Measurements from ENCODE around the gene SLC2A13.
"Not testable (repeated sequence)": the region's sequence is repeated elsewhere in the genome, so short reads cannot be mapped to it uniquely, and the experiment has no call there.

Gene SLC2A13

DNA sequence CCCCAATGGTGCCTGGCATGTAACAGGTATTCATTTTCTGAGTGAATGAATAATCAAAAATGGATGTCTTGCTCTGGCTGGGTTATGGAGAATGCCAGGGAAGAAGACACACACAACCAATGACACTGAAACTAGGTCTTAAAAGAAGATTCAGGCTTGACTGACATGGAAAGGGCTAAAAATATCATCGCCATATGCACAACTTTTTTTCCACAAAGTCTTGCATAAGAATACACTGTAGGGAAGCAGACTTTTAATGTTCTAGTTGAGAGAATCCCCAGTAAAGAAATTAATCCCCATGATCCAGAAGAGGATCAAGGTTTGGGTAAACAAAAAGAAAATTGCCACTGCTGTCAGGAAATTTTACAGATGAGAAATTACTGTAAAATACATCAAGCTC lies 116.4 kb downstream of the SLC2A13 start:
- no peak for DNase-seq

DNA sequence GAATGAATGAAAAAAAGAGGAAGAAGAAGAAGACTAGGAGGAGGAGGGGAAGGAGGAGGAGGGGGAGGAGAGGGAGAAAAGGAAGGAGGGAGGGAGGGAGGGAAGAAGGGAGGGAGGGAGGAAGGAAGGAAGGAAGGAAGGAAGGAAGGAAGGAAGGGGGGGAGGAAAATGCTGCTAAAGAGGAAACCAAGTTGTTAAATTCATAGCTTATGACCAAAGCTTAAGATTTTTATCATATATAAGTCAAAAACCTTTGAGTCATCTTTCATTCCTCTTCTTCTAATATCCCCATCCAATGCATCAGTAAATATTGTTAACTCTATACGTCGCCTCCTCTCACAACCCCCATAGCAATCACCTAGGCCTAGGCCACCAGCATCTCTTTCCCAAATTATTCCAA lies 117.3 kb downstream of the SLC2A13 start:
- no peak for DNase-seq

DNA sequence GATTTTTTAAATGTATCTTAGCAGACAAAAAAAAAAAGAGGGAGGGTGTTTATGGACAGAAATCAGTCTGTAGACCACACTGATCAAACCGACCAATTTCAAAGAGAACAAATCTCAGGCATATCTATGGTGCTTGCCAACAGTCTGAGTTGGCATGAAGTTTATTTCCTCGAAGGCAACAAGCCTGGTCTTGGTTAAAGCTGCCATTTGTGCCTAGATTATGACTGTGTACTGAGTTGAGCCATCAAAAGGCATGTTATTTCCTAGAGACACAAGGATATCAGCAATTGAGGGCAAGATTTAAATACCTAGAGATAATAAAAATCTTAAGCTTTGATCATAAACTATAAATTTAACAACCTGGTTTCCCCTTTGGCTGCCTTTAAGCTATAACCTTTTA lies 119.2 kb downstream of the SLC2A13 start:
- DNase-seq: no peak

DNA sequence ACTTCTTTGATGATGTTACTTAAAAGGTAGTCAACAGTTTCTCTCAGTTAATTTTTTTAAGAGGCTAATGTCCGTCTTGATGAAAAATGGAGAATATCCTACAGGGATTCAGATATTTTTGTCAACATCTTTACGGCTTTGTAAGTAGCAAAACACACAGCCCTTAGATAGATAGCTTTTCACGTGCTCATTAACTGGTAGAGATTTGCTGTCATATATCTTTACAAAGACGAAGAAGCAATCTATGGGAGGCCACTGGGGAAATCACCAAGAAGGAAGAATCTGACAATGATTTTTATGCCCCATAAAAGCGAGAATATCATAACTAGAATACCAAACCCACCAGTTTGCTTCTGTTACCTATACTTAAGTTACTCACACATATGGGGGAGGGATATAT lies 121.2 kb downstream of the SLC2A13 start:
- no peak for DNase-seq

DNA sequence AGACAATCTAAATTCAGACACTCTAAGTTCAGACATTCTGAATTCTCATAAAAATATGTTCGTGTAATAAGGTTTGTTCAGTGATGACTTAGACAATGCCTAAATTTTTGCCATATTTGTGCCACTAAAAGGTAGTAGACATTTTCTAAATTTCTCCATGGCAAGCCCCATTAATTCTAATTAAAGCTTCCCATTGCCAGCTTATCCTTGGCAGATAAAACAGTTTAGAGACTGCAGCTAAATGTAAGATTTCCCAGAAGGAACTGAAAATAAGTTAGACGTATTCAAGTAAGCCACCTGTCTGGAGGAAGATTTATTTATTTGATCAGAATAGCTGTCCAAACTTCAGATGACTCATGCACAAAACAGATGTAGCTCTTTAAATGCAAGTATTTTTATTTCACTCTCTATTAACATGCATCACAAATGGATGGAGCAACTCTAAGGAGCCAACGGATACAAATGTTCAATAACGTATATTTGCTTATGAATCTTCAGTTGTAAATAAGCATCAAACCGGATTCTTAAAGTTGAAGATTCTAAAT lies 130.4 kb downstream of the SLC2A13 start:
- DNase-seq: no peak

DNA sequence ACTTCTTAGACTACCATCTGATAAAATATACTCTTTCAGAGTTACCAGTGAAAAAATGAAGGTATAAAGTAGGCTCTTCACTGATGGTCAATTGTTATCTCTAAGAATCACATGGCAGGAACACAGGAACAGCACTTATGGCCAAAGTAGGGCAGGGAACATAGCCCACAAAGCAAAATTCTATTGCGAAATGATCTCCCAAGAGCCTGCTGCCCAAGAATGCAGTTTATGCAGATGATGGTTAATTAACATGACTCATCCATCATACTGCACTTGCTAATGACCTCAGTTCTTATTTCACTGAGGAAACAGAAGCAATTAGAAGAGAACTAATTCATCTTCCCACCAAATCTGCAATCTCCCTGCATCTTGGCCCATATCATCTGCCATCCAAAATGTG lies 133.8 kb downstream of the SLC2A13 start:
- DNase-seq: no peak

DNA sequence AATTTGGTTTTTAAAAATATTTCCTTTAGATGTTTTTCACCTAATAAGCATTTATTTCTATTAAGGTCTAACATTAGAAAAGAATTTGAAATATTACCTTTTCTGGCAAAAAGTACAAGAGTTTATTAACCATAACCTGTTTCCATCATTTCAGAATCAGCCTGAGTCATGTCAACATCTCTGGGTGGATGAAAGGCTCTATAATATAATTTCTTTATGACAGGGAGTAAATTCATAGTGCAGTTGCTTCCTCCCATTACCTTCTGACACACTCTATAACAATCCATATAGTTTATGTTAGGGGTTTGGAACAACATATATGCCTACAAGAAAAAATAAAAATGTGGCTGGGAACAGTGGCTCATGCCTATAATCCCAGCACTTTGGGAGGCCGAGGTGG lies 134.5 kb downstream of the SLC2A13 start:
- no peak for DNase-seq

DNA sequence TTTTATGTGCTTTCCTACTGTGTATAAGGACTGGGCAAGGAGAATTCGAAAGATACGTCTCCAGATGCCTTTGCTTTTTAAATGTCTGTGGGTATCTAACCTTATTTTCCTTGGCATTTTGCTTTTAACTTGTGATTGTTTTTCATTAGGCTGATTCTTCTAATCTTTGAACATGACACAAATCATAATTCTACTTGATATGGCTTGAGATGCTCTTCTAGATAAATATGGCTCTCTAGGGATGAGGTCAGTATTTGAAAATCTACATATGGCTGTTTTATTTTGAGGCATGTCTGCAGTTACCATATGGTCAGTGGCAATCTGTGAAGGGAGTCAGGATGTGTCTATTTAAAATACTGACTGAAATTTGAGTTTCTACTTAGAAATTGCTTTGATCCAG lies 139.2 kb downstream of the SLC2A13 start:
- DNase-seq: no peak

DNA sequence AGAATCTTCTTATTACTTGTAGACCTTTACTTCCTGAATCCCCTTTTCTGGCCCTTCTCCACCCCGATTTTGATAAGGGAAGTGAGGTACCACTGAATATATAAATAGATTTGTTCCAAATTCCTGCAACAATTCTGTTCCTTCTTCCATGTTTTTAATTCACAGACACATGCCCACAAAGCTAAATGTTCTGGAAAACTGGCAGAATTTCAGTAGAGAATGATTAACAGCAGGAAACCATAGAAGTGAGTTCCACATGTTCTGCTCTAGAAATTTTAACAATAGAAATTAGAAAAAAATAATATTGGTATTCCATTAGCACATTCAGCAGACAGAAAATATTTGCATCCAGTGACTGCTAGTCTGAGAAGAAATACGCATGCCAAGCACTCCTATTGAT lies 139.6 kb downstream of the SLC2A13 start:
- no peak for DNase-seq

DNA sequence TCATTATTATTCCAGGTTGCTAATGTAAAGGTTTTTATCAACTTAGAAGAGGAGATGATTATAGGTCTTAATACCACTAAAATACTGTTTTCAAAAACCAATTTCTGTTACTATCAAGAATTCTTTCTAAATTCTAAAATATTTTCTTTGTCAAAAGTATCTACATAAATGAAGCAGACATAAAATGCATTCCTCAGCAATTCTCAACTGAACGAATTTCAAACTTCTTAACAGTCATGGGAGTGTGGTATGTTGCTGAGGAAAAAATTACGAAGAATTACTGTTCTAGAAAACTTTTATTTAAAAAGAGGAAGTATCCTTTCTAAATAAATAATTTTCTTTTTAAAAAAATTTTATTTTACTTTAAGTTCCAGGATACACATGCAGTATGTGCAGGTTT lies 146.4 kb downstream of the SLC2A13 start:
- no peak for DNase-seq

DNA sequence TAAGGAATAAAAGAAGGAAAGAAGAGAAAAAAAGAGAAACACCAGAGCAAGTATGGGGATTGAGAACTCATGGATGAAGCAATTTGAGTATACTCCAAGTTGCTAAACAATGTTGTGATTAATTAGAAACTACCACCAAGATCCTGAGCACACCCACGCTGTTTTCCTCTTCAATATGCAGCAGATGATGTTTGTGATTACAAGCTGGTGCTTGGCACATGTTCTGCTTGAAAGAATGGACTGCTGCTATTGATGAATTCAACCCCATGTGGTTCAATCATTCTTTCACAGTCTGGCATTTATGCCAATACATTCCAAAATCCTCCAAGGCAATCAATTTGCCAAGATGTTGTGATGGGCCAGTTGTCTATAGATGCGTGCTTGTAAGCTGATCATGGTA lies 146.8 kb downstream of the SLC2A13 start:
- DNase-seq: no peak

DNA sequence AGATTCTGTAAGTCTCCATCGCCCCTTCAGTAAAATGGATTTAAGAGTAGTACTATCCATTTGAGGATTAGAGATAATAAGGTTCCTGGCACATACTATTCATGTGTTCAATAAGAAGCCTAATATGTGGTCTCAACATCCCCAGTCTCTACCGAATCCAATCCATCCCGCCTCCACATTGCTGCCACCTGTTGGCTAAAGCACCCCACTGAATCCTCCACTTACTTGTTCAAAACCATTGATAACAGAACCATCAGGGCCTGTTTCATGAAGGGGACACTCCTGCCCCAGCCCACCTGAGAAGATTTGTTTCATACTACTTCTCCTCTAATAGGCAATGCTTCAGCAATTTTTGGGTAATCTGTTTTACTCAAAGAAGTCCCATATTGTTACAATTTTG lies 147.5 kb downstream of the SLC2A13 start:
- no peak for DNase-seq

DNA sequence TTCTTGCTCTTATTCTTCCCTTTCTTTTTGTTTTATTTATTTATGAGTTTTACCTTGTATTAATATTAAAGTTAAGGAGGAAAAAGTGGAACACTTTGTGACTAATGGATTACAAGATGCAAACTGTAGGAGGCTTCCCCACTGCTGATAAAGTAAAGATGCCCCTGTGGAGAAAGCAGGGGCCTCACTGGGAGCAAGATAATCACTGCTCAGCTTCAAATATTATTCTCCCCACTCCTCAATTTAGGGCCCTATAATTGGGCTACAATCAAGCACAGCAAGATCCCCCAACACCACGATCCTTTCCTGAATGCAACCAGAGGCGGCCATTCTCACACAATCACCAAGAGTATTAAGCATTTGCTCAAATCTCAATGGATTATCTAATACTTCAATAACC lies 149.2 kb downstream of the SLC2A13 start:
- no peak for DNase-seq

DNA sequence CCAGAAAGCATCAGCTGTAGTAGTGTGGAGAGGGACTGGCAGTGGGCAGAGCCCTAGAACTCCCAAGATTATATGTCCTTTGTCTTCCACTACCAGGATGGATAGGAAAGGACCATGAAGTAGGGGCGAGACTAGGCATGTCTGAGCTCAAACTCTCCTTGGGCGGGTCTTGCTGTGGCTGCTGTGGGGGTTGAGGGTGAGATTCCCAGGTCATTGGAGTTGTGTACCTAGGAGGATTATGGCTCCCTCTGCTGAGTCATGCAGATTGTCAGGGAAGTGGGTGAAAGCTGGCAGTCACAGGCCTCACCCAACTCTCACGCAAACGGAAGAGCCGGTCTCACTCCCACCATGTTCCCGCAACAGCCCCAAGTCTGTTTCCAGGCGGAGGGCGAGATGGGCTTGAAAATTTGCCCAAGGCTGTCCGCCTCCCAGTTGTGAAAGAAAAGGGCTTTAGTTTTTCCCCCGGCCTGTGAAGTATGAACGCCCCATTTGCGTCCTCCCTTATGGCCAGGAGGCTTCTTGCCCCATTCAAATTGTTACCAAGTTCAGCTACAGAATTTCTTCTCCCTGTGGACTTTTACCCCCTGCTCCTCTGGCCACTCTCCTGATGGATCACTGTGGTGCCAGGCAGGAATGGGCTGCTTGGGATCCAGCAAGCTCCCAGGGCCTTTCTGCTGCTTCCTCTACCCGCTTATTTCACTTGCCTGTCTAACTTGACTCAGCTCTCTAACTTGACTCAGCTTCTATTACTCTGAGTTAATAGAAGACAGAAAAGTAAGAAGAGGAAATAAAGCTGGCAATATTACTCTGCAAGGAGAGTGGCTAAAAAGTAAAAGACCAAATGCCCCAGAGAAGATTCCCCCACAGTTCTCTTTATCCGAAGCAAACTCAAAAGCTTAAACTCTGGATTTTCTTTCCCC lies 159.3 kb downstream of the SLC2A13 start:
- DNase-seq: no peak

DNA sequence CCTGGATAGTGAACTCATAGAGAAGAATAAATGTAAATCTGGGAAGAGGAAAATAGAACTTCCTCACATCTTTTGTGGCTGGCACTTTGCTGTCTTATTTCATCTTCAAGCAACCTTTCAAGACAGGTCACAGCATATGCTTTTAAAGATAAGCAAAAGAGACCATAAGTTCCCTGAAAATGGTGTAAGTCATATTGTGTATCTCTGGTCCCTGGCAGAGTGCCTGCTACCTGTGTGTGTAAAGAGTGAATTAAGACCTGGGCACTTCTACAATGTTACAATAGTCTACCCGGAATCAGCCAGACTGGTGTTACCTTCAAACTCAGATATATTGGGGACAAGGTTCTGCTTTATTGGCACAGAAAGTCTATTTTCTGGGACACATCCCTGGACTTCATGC lies 168.8 kb downstream of the SLC2A13 start:
- DNase-seq: no peak

DNA sequence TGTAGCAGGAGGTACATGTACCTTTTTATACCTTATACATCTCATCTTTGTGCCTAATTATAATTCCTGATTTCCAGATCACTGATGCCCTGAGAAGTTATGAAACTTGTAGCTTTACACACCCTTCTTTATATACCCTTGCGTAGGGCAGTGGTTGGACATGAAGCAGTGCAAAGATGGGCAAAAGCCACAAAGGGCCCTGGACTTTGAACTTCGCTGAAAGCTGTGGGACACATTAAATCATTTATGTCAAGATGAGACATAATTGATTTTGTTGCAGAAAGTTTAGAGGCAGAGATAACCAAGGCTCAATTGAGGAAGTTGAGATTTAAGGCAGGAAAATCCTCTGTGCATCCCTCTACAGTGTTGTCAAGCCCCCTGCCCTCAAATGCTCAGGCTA lies 170.0 kb downstream of the SLC2A13 start:
- no peak for DNase-seq

DNA sequence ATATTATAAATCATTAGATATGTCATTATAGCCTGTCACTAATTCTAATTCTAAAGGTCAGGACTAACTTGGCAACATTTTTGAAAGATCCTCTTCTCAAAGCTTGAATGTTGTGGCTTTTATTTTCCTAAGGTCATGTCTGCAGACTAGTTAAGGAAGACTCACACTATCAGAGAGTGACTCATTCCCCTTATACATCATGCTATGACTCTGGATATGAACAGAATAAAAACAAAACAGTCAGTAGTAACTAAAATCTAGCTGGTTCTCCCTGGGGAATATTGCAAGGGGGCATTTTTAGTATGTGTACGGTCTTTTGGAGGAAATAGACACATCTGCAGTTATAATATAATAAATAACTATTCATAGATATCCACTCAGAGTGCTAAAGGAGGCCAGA lies 170.6 kb downstream of the SLC2A13 start:
- DNase-seq: no peak

DNA sequence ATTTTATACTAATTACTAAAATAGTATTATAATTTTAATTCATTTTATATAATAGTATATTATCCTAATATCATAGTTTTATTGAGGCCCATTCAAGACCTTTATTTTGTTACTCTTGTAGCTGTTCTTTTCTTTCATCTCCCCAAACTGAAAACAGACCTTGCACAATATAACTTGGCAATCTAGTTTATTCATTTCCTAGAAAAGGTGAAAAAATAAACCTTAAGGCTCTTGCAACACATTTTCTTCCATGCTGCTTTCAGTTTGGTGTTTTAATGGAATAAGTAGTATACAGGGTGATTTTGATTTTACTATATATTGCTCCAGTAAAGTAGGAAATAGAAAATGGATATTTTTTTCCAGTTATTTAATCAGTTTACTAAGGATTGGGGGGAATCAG lies 174.0 kb downstream of the SLC2A13 start:
- DNase-seq: no peak

DNA sequence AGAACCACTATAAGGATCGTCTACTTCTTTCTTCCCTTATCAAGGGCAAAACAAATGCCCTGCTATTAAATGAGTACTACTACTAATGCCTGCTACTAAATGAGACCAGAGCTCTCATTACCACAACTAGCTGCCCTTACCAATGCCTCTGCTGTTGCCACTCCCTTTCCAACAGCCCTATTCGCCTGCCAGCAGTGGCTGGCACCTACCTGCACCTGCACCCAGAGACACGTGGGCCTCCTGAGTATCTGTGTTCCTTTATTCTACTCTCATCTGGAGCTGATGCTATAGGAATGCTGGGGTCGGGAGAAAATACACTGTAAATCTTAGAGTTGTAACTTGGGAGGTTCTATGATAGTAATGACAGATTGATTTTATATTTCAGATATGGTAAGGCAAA lies 174.7 kb downstream of the SLC2A13 start:
- DNase-seq: no peak

DNA sequence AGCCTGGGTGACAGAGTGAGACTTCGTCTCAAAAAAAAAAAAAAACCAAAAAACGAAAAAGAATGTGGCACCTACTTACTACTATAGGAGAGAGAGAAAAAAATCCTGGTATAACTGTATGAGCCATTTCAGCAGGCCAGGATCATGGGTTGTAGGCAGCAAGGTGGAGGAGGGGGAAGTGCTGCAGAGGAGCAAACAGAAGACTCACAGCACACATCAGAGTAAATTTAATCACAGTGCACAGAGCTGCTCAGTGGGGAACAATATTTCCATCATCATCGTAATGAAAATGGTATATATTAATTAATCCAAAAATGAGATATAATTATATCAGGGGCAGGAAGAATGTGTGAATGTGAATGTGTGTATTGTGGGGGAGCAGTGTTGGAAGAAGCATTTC lies 175.8 kb downstream of the SLC2A13 start:
- DNase-seq: no peak

DNA sequence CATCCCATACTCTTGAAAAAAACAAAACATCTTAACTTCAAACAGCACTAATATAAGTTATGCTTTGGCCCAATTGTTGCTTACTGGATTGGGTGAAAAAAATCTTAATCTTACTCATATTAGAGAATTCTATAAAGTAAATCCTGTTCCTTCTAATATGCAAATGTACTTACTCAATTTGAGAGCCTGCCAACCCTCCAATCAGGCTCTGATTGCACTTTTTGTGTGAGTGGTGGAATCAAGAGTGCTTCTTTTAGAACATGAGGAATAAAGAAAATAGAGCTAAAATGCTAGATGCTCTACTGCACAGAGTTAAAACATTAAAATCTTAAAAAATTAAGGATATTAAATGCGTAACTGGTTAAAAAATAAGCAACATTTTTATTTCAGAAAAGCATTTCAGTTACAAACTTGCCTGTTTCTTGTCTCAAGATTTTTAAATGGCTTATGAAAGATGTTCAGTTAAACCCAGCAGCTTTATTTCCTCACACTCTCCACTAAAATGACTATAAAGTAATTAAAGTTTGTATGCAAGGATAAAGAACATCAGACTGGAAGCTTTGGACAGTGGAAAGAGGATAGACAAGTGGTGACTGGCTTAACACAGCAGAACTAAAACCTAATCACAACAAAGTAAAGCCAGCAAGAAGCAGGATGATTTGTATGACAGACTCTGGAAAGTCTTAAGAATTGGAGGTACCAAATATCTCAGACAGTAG lies 177.5 kb downstream of the SLC2A13 start:
- DNase-seq: no peak

DNA sequence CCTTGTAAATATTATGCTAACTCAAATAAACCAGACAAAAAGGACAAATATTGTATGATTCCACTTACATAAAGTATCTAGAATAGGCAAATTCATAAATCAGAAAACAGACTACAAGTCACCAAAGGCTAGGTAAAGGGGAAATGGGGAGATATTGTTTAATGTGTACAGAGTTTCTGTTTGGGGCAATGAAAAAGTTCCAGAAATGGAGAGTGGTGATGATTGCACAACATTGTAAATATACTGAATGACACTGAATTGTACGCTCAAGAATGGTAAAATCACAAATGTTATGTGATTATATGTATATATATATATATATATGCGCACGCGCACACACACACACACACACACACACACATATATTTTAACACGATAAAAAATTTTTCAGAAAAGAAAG lies 182.5 kb downstream of the SLC2A13 start:
- DNase-seq: no peak

DNA sequence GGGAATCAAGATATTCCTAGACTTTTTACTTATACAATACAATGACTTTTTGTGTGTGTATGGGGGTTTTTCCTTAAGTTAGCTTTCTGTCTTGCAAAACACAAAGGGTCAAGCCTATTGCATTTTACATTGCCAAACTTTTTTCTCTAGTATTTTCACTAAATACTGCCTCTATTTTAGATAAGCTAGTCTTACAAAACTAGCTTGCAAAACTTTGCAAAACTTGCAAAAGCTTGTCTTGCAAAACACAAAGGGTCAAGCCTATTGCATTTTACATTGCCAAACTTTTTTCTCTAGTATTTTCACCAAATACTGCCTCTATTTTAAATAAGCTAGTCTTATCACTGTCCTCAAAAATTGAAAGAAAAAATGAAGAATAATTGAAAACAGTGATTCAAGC lies 183.3 kb downstream of the SLC2A13 start:
- not testable (repeated sequence) for DNase-seq

DNA sequence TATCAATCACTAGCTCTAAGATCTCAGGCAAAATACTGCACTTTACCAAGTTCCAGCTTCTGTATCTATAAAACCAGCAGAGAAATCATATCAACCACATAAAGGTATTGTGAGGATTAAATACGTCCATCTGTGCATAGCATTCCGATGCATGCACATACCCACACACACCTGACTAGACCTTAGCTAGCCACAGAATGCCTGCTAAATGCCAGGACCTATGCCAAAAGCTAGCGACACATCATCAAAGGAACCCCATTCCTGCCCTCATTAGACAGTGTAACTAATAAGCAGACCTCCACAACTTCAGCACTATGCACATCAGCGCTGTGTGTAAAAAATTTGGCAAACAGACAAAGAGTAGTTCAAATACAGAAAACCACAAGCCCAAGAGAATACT lies 185.2 kb downstream of the SLC2A13 start:
- no peak for DNase-seq
